Measurements from ENCODE around the gene DLG2. TPM values are rescaled to one million over a fixed set of nuclear protein-coding genes. Genes with fewer than 3 reads are reported as not detected.

The DLG2 gene
- total and polyA plus RNA-seq, 2 of the 8 experiments (the other 6 are each of a cell fraction or from before 2014, with no cell fraction given) = 1.7 to 14.3 TPM

- Histone ChIP-seq H3K23ac (ENCODE audit: insufficient read length) (no peak overlapping the region), H3K23me2 (ENCODE audit: low read depth, low read length) (no peaks in the 10 kb centered on the region)
- 88% methylated on average over 1 of the region's 1 CpG; no CpG with 5 or more reads in 1 of the 2 experiments for WGBS, 2 experiments (ENCODE audit: extremely low coverage in 1 of 2, insufficient coverage in 1 of 2, insufficient read length in 1 of 2, insufficient replicate concordance in 2 of 2, low coverage in 1 of 2, low lambda C conversion rate in 2 of 2, missing lambda C conversion rate in 1 of 2)
- TF ChIP-seq HDAC6 (IDR thresholded peaks at IDR 0.05; ENCODE audit: low read depth, low read length) (no peak), SIX5 (IDR thresholded peaks at IDR 0.05; ENCODE audit: low read depth, low read length) (no peak), BACH1 (IDR thresholded peaks at IDR 0.05; ENCODE audit: low read length) (no peak), HDAC2 (IDR thresholded peaks at IDR 0.05; ENCODE audit: borderline replicate concordance in 1 of 2, low read depth in 2 of 2, low read length in 2 of 2) (no peak), RXRA (IDR thresholded peaks at IDR 0.05; ENCODE audit: insufficient read depth, low read depth, low read length) (no peak), RAD21 (IDR thresholded peaks at IDR 0.05 in 1 of 2, conservative IDR thresholded peaks at IDR 0.05 in 1 of 2; ENCODE audit: low read depth in 2 of 2, low read length in 2 of 2) (no peak), EGR1 (IDR thresholded peaks at IDR 0.05; ENCODE audit: borderline replicate concordance, low read depth, low read length) (no peak), SUZ12 (IDR thresholded peaks at IDR 0.05; ENCODE audit: low read length) (no peak), GABPA (IDR thresholded peaks at IDR 0.05; ENCODE audit: borderline replicate concordance, insufficient read depth, low read length) (no peak)
- TF ChIP-seq, protein P1, sequence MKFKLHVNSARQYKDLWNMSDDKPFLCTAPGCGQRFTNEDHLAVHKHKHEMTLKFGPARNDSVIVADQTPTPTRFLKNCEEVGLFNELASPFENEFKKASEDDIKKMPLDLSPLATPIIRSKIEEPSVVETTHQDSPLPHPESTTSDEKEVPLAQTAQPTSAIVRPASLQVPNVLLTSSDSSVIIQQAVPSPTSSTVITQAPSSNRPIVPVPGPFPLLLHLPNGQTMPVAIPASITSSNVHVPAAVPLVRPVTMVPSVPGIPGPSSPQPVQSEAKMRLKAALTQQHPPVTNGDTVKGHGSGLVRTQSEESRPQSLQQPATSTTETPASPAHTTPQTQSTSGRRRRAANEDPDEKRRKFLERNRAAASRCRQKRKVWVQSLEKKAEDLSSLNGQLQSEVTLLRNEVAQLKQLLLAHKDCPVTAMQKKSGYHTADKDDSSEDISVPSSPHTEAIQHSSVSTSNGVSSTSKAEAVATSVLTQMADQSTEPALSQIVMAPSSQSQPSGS (IDR thresholded peaks at IDR 0.05; ENCODE audit: low read length) = no peak
- TF ChIP-seq, protein P2, sequence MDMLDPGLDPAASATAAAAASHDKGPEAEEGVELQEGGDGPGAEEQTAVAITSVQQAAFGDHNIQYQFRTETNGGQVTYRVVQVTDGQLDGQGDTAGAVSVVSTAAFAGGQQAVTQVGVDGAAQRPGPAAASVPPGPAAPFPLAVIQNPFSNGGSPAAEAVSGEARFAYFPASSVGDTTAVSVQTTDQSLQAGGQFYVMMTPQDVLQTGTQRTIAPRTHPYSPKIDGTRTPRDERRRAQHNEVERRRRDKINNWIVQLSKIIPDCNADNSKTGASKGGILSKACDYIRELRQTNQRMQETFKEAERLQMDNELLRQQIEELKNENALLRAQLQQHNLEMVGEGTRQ (IDR thresholded peaks at IDR 0.05; ENCODE audit: low read length) = no peak
These were observed 1781.3 kb downstream of the DLG2 start for GRCh38 chr11:83845797-83846196.

More at GRCh38 chr11:83845797-83846196, 1781.3 kb downstream of the DLG2 start:
- H3K4me2 ChIP-seq (ENCODE audit: insufficient read depth in 1 of 2, low read depth in 2 of 2, low read length in 2 of 2) = no peak overlapping the region
- DNase-seq (ENCODE audit: low read depth in 1 of 2, low spot score in 2 of 2) (no peak), FAIRE-seq (no peak)
- no peak overlapping the region for H2AK5ac ChIP-seq (ENCODE audit: low read depth, low read length)
- no peaks in the 10 kb centered on the region for H3K79me1 ChIP-seq (ENCODE audit: low read depth, low read length)
- 0 out of 4 replicates have a peak, but pooled peaks cover 0 to 3% of the 10 kb centered on the region in 2 experiments for H3K9me3 ChIP-seq (ENCODE audit: insufficient read depth in 2 of 2, low read depth in 1 of 2, low read length in 1 of 2)
- no peak overlapping the region for H3K56ac ChIP-seq (replicated peaks; ENCODE audit: insufficient read length, low read depth, low read length)
- H3K4me1 ChIP-seq (replicated peaks in 1 of 4; ENCODE audit: control insufficient read depth in 3 of 4, insufficient read depth in 4 of 4, low read length in 3 of 4) = no peaks in the 10 kb centered on the region
- no peak overlapping the region for H4K8ac ChIP-seq (ENCODE audit: extremely low read depth, insufficient read depth, low read length)
- CTCF ChIA-PET (ENCODE audit: partially characterized antibody) = interaction anchor here (1.8 to 2.2 kb wide), 2 partner anchors 9 to 18 kb away, joined by 6 to 10 read pairs; no protein-coding TSS in a partner anchor
- peaks cover 0 to 1% (median 0%) of the 10 kb centered on the region in 4 experiments; a peak in 1 of 7 replicates for H3K27me3 ChIP-seq (replicated peaks in 1 of 4; ENCODE audit: control insufficient read depth in 3 of 4, extremely low read depth in 1 of 4, insufficient read depth in 3 of 4, low read length in 3 of 4)
- H3K14ac ChIP-seq (ENCODE audit: insufficient read length) = no peak overlapping the region
- no peak overlapping the region for H2AFZ ChIP-seq (ENCODE audit: low read length)
- H2BK15ac ChIP-seq (ENCODE audit: low read length) = no peak overlapping the region
- H2BK20ac ChIP-seq (ENCODE audit: low read length) = no peak overlapping the region
- POLR2A ChIA-PET (ENCODE audit: partially characterized antibody) = no interaction called here
- no peak overlapping the region for H4K91ac ChIP-seq (replicated peaks; ENCODE audit: insufficient read length, low read length)
- H3K9ac ChIP-seq (replicated peaks in 1 of 4; ENCODE audit: extremely low read depth in 1 of 4, low read depth in 3 of 4, low read length in 3 of 4) = no peak overlapping the region
- H3K4ac ChIP-seq (replicated peaks; ENCODE audit: insufficient read length, low read depth, low read length) = no peak overlapping the region
- H3K79me2 ChIP-seq (ENCODE audit: control insufficient read depth in 1 of 2, insufficient read depth in 2 of 2, low read length in 2 of 2) = no peaks in the 10 kb centered on the region
- H4K5ac ChIP-seq (ENCODE audit: insufficient read length, low read depth, low read length) = no peak overlapping the region
- H3K4me3 ChIP-seq (ENCODE audit: extremely low read depth in 1 of 4, insufficient read depth in 2 of 4, low read depth in 3 of 4, low read length in 4 of 4) = no peak overlapping the region
- no peak overlapping the region for H2BK12ac ChIP-seq (ENCODE audit: low read depth, low read length)
- no peak overlapping the region for H2BK5ac ChIP-seq (ENCODE audit: low read depth, low read length)
- no peaks in the 10 kb centered on the region for H3K36me3 ChIP-seq (ENCODE audit: control insufficient read depth in 2 of 4, insufficient read depth in 4 of 4, low read length in 3 of 4)
- H3K18ac ChIP-seq (ENCODE audit: extremely low read depth, low read length) = no peak overlapping the region
- no peaks in the 10 kb centered on the region for H4K20me1 ChIP-seq (replicated peaks in 1 of 2; ENCODE audit: control insufficient read depth in 1 of 2, insufficient read depth in 2 of 2, low read length in 2 of 2)
- H3K27ac ChIP-seq (ENCODE audit: low read depth, low read length) = no peak overlapping the region
- no peak overlapping the region for H2BK120ac ChIP-seq (replicated peaks; ENCODE audit: low read depth, low read length)
